HepG2 (cell line): ENCODE data around the gene STMN3. TPM values are rescaled to one million over a fixed set of nuclear protein-coding genes. Genes with fewer than 3 reads are reported as not detected.

ENCODE experiments used
- GATAD2A ChIP-seq: IDR thresholded peaks from 2 replicates; pipeline ENCODE4 v1.6.1; 2016
- NCOR1 ChIP-seq: fragments of 200-600 bp; sonication (generic); IDR thresholded peaks from 2 replicates; pipeline ENCODE4 v1.7.0; 2017; ENCODE audit warnings: antibody characterized with exemption, low read length, borderline replicate concordance
- SP1 ChIP-seq, 2 experiments: fragments of 450-650 bp in 1 of 2; sonication (generic) in 1 of 2; formaldehyde crosslinking in 1 of 2; IDR thresholded peaks; 2 replicates each; pipeline versions ENCODE4 v1.4.0 to v1.6.1; 2016 to 2020; ENCODE audit warnings: missing genetic modification reagents in 1 of 2
- SP140L ChIP-seq: sonication (generic); formaldehyde crosslinking; IDR thresholded peaks from 2 replicates; pipeline ENCODE4 v1.4.0; 2020; ENCODE audit warnings: missing genetic modification reagents, borderline replicate concordance
- TOE1 ChIP-seq: sonication (generic); formaldehyde crosslinking; IDR thresholded peaks from 2 replicates; pipeline ENCODE4 v1.4.0; 2020; ENCODE audit warnings: mild to moderate bottlenecking, missing genetic modification reagents
- U2AF1 ChIP-seq: fragments of 200-400 bp; formaldehyde crosslinking; optimal IDR thresholded peaks from 2 replicates; pipeline ENCODE3; 2017; ENCODE audit warnings: mild to moderate bottlenecking, low read depth, low read length
- ZFP82 ChIP-seq: sonication (generic); formaldehyde crosslinking; IDR thresholded peaks from 2 replicates; pipeline ENCODE4 v1.5.1; 2020; ENCODE audit warnings: mild to moderate bottlenecking, missing genetic modification reagents, borderline replicate concordance
- ZFY ChIP-seq: sonication (generic); formaldehyde crosslinking; IDR thresholded peaks from 2 replicates; pipeline ENCODE4 v1.4.0; 2020; ENCODE audit warnings: missing genetic modification reagents
- ZNF24 ChIP-seq: fragments of 450-650 bp; IDR thresholded peaks from 2 replicates; pipeline ENCODE4 v1.6.1; 2017; ENCODE audit warnings: antibody characterized with exemption, mild to moderate bottlenecking
- ZNF274 ChIP-seq: sonication (generic); formaldehyde crosslinking; IDR thresholded peaks from 2 replicates; pipeline ENCODE4 v1.5.1; 2020; ENCODE audit warnings: mild to moderate bottlenecking, missing genetic modification reagents
- ZNF292 ChIP-seq: sonication (generic); formaldehyde crosslinking; IDR thresholded peaks from 2 replicates; pipeline ENCODE4 v1.8.1; 2022; ENCODE audit warnings: mild to moderate bottlenecking, low read depth, missing genetic modification reagents, borderline replicate concordance
- ZNF619 ChIP-seq: sonication (generic); formaldehyde crosslinking; IDR thresholded peaks from 2 replicates; pipeline ENCODE4 v1.4.0; 2020; ENCODE audit warnings: mild to moderate bottlenecking, missing genetic modification reagents
- ZNF672 ChIP-seq: sonication (generic); formaldehyde crosslinking; IDR thresholded peaks from 2 replicates; pipeline ENCODE4 v1.8.1; 2022; ENCODE audit warnings: missing genetic modification reagents
- ZZZ3 ChIP-seq: sonication (generic); formaldehyde crosslinking; IDR thresholded peaks from 2 replicates; pipeline ENCODE4 v1.4.0; 2020; ENCODE audit warnings: missing genetic modification reagents, mild to moderate bottlenecking, borderline replicate concordance
- polyA plus RNA-seq, 8 experiments: library from polyadenylated mRNA; depleted of rRNA in 3 of 8; stranded (reverse) in 7 of 8; unstranded in 1 of 8; fragments of >200 nt; fragmentation: Illumina TruSeq in 4 of 8; extraction: Trizol in 4 of 8; gene quantifications; 2 replicates each; pipeline versions ENCODE4 v1.2.1 to v1.2.3, GENCODE V29; 2011 to 2016; ENCODE audit warnings: low read depth in 4 of 8, missing spikeins in 1 of 8, mixed read lengths in 1 of 8; ENCODE audit not compliant: insufficient read depth in 1 of 8
- total RNA-seq, 5 experiments: library from RNA; depleted of rRNA; stranded (reverse); fragments of >200 nt; fragmentation: Illumina TruSeq; extraction: Trizol; gene quantifications; 2 replicates each; pipeline ENCODE4 v1.2.3, GENCODE V29; 2016; ENCODE audit warnings: low read depth in 1 of 5
- TF ChIP-seq, protein P1 (sequence below): sonication (generic); formaldehyde crosslinking; IDR thresholded peaks from 2 replicates; pipeline ENCODE4 v1.4.0; 2020; ENCODE audit warnings: missing genetic modification reagents, mild to moderate bottlenecking, borderline replicate concordance
- TF ChIP-seq, protein P2 (sequence below): sonication (generic); formaldehyde crosslinking; conservative IDR thresholded peaks from 2 replicates; pipeline ENCODE4 v1.4.0; 2020; ENCODE audit warnings: missing genetic modification reagents
- TF ChIP-seq, protein P3 (sequence below): sonication (generic); formaldehyde crosslinking; IDR thresholded peaks from 2 replicates; pipeline ENCODE4 v1.4.0; 2020; ENCODE audit warnings: missing genetic modification reagents
- TF ChIP-seq, protein P4 (sequence below): sonication (generic); formaldehyde crosslinking; IDR thresholded peaks from 2 replicates; pipeline ENCODE4 v1.5.1; 2020; ENCODE audit warnings: missing genetic modification reagents, mild to moderate bottlenecking, borderline replicate concordance
- TF ChIP-seq, protein P5 (sequence below): sonication (generic); formaldehyde crosslinking; IDR thresholded peaks from 2 replicates; pipeline ENCODE4 v1.4.0; 2020; ENCODE audit warnings: low read depth, mild to moderate bottlenecking, missing genetic modification reagents
- TF ChIP-seq, protein P6 (sequence below): sonication (generic); formaldehyde crosslinking; IDR thresholded peaks from 2 replicates; pipeline ENCODE4 v1.9.0; 2021; ENCODE audit warnings: missing genetic modification reagents, borderline replicate concordance

STMN3 gene
- total and polyA plus RNA-seq, 2 of the 13 experiments (the other 11 are each of a cell fraction or from before 2014, with no cell fraction given): 21.0 to 48.3 TPM

DNA sequence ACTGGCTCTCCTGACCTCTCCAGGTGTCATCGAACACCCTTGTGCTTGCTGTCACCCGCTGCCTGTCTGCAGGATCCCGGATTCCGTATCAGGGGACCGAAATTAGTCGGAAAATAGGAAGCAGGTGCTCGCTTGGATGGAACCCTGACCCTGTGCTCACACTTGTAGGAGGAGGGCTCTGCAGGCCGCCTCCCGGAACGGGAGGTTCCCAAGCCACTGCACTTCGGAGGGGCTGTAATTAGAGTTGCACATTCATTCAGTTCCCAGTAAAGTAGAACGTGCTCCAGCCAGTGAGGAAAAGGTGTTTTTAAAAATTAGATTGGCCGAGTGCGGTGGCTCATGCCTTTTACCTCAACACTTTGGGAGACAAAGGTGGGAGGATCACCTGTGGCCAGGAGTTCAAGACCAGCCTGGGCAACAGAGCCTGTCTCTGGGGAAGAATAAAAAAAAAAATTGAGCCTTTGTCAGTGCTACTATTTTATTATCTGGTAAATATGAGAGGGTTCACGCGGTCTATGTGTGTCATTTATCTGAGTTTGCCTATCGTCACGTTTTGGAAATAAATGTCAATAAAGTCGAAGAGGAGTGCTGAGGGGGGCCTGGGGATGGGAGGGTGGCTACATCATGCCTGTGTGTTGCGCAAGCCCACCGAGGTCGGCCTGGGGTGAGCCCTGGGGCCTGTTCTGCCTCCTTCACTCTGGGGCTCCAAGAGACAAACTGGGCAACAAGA, 24.8 kb downstream of the STMN3 start (continued):
- TF ChIP-seq, protein P1, sequence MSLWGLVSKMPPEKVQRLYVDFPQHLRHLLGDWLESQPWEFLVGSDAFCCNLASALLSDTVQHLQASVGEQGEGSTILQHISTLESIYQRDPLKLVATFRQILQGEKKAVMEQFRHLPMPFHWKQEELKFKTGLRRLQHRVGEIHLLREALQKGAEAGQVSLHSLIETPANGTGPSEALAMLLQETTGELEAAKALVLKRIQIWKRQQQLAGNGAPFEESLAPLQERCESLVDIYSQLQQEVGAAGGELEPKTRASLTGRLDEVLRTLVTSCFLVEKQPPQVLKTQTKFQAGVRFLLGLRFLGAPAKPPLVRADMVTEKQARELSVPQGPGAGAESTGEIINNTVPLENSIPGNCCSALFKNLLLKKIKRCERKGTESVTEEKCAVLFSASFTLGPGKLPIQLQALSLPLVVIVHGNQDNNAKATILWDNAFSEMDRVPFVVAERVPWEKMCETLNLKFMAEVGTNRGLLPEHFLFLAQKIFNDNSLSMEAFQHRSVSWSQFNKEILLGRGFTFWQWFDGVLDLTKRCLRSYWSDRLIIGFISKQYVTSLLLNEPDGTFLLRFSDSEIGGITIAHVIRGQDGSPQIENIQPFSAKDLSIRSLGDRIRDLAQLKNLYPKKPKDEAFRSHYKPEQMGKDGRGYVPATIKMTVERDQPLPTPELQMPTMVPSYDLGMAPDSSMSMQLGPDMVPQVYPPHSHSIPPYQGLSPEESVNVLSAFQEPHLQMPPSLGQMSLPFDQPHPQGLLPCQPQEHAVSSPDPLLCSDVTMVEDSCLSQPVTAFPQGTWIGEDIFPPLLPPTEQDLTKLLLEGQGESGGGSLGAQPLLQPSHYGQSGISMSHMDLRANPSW (CRISPR knock-in tag): no peak; the same call in none of the 2 replicates
- TF ChIP-seq NCOR1 (peak; percentile 84; the same call in 1 of the 2 replicates), GATAD2A (CRISPR knock-in tag) (peak; percentile 88), TOE1 (no peak), SP1 (IDR thresholded peaks at IDR 0.05) (no peak), SP1 (CRISPR knock-in tag; IDR thresholded peaks at IDR 0.05) (peak; percentile 97), ZNF24 (0 out of 2 replicates have a peak, but pooled peaks have one; percentile 48), ZFY (CRISPR knock-in tag) (peak; percentile 89), ZZZ3 (CRISPR knock-in tag) (peak; percentile 85; the same call in 1 of the 2 replicates), SP140L (peak; percentile 95; the same call in 1 of the 2 replicates), ZNF619 (CRISPR knock-in tag) (no peak), U2AF1 (peak; percentile 84), ZFP82 (CRISPR knock-in tag) (0 out of 2 replicates have a peak, but pooled peaks have one; percentile 90), ZNF274 (CRISPR knock-in tag) (peak; percentile 96), ZNF672 (CRISPR knock-in tag) (no peak), ZNF292 (CRISPR knock-in tag) (peak; percentile 36; the same call in 1 of the 2 replicates)
- TF ChIP-seq, protein P2, sequence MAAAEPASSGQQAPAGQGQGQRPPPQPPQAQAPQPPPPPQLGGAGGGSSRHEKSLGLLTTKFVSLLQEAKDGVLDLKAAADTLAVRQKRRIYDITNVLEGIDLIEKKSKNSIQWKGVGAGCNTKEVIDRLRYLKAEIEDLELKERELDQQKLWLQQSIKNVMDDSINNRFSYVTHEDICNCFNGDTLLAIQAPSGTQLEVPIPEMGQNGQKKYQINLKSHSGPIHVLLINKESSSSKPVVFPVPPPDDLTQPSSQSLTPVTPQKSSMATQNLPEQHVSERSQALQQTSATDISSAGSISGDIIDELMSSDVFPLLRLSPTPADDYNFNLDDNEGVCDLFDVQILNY (CRISPR knock-in tag): 0 out of 2 replicates have a peak, but pooled peaks have one; percentile 53
- TF ChIP-seq, protein P3, sequence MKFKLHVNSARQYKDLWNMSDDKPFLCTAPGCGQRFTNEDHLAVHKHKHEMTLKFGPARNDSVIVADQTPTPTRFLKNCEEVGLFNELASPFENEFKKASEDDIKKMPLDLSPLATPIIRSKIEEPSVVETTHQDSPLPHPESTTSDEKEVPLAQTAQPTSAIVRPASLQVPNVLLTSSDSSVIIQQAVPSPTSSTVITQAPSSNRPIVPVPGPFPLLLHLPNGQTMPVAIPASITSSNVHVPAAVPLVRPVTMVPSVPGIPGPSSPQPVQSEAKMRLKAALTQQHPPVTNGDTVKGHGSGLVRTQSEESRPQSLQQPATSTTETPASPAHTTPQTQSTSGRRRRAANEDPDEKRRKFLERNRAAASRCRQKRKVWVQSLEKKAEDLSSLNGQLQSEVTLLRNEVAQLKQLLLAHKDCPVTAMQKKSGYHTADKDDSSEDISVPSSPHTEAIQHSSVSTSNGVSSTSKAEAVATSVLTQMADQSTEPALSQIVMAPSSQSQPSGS: peak; percentile 79
- TF ChIP-seq, protein P4, sequence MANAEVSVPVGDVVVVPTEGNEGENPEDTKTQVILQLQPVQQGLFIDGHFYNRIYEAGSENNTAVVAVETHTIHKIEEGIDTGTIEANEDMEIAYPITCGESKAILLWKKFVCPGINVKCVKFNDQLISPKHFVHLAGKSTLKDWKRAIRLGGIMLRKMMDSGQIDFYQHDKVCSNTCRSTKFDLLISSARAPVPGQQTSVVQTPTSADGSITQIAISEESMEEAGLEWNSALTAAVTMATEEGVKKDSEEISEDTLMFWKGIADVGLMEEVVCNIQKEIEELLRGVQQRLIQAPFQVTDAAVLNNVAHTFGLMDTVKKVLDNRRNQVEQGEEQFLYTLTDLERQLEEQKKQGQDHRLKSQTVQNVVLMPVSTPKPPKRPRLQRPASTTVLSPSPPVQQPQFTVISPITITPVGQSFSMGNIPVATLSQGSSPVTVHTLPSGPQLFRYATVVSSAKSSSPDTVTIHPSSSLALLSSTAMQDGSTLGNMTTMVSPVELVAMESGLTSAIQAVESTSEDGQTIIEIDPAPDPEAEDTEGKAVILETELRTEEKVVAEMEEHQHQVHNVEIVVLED (CRISPR knock-in tag): peak; percentile 95
- TF ChIP-seq, protein P5, sequence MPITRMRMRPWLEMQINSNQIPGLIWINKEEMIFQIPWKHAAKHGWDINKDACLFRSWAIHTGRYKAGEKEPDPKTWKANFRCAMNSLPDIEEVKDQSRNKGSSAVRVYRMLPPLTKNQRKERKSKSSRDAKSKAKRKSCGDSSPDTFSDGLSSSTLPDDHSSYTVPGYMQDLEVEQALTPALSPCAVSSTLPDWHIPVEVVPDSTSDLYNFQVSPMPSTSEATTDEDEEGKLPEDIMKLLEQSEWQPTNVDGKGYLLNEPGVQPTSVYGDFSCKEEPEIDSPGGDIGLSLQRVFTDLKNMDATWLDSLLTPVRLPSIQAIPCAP: no peak
- TF ChIP-seq, protein P6, sequence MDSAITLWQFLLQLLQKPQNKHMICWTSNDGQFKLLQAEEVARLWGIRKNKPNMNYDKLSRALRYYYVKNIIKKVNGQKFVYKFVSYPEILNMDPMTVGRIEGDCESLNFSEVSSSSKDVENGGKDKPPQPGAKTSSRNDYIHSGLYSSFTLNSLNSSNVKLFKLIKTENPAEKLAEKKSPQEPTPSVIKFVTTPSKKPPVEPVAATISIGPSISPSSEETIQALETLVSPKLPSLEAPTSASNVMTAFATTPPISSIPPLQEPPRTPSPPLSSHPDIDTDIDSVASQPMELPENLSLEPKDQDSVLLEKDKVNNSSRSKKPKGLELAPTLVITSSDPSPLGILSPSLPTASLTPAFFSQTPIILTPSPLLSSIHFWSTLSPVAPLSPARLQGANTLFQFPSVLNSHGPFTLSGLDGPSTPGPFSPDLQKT: no peak
